Bronchial epithelial cell (primary cell): ENCODE data around the gene CMSS1. TPM values are rescaled to one million over a fixed set of nuclear protein-coding genes. Genes with fewer than 3 reads are reported as not detected.

ENCODE experiments used
- DNase-seq: peaks from one replicate; pipeline ENCODE4 v3.0.0-alpha.2; 2010; ENCODE audit warnings: low read depth
- FAIRE-seq: peaks from 2 replicates; lab custom pipeline; 2011; peaks lifted over from hg19 to GRCh38; lab: Jason Lieb, UNC
- H3K27me3 ChIP-seq: 2 replicates; pipeline ENCODE4 v1.5.1; 2011; ENCODE audit warnings: low read length; ENCODE audit not compliant: control insufficient read depth, insufficient read depth
- H3K36me3 ChIP-seq: 2 replicates; pipeline ENCODE4 v1.5.1; 2011; ENCODE audit warnings: low read length; ENCODE audit not compliant: control insufficient read depth, insufficient read depth
- H3K4me3 ChIP-seq: 2 replicates; pipeline ENCODE4 v1.5.1; 2011; ENCODE audit warnings: mild to moderate bottlenecking, low read depth, low read length, control low read depth
- total RNA-seq: library from RNA; depleted of rRNA; stranded (reverse); fragments of >200 nt; gene quantifications from 2 replicates; pipeline ENCODE4 v1.2.1, GENCODE V29; 2014
- TF ChIP-seq, protein P1 (sequence below): IDR thresholded peaks from 2 replicates; pipeline ENCODE4 v1.5.1; 2011; ENCODE audit warnings: mild to moderate bottlenecking, moderate library complexity, low read length, control low read depth, inconsistent platforms; ENCODE audit not compliant: insufficient read depth, severe bottlenecking

The CMSS1 gene
- total RNA-seq, 1 donor from 2014 or later: 21.3 TPM

DNA sequence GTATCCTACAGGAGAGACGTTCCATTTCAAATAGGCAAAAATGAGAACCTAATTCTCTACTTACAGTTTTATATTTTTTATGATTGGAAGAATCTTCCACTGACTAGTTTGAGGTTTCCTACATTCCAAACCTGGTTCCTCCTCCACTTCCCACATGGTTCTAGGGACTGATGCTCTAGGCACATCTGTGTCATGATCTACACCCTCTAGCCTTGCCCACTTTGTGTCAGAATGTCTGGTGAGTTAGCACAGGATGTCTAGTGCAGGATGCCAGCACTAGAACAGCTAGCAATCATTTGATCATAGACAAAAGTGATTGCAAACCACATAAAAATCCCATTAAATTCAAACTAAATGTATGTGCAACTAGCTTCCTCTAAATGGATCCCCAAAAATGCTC lies 323.3 kb downstream of the CMSS1 start:
- TF ChIP-seq, protein P1, sequence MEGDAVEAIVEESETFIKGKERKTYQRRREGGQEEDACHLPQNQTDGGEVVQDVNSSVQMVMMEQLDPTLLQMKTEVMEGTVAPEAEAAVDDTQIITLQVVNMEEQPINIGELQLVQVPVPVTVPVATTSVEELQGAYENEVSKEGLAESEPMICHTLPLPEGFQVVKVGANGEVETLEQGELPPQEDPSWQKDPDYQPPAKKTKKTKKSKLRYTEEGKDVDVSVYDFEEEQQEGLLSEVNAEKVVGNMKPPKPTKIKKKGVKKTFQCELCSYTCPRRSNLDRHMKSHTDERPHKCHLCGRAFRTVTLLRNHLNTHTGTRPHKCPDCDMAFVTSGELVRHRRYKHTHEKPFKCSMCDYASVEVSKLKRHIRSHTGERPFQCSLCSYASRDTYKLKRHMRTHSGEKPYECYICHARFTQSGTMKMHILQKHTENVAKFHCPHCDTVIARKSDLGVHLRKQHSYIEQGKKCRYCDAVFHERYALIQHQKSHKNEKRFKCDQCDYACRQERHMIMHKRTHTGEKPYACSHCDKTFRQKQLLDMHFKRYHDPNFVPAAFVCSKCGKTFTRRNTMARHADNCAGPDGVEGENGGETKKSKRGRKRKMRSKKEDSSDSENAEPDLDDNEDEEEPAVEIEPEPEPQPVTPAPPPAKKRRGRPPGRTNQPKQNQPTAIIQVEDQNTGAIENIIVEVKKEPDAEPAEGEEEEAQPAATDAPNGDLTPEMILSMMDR: no peak
- FAIRE-seq (no peak), DNase-seq (no peak)
- Histone ChIP-seq H3K36me3 (no peaks in the 10 kb centered on the region), H3K27me3 (no peaks in the 10 kb centered on the region), H3K4me3 (no peak overlapping the region)

DNA sequence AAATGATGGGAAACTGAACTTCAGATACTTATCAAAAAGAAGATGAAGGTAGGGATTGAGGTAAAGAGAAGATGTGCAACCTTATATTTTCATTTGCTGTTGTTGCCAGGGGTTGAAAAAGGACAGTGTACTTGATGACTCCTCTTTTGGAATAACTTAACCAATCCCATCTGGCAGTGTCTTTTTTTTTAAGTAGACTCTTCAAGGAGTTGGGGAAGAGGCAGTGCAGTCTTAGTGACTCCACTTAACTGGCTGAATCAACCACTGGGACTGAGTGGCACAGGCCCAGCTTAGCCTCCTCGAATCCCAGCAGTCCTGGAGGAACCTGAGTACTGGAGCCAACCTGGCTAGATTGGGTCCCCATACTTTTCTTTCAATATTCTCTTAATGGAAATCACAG lies 323.9 kb downstream of the CMSS1 start:
- no peaks in the 10 kb centered on the region for H3K36me3 ChIP-seq
- no peaks in the 10 kb centered on the region for H3K27me3 ChIP-seq
- DNase-seq (no peak), FAIRE-seq (no peak)
- H3K4me3 ChIP-seq: no peak overlapping the region
- TF ChIP-seq, protein P1: no peak

DNA sequence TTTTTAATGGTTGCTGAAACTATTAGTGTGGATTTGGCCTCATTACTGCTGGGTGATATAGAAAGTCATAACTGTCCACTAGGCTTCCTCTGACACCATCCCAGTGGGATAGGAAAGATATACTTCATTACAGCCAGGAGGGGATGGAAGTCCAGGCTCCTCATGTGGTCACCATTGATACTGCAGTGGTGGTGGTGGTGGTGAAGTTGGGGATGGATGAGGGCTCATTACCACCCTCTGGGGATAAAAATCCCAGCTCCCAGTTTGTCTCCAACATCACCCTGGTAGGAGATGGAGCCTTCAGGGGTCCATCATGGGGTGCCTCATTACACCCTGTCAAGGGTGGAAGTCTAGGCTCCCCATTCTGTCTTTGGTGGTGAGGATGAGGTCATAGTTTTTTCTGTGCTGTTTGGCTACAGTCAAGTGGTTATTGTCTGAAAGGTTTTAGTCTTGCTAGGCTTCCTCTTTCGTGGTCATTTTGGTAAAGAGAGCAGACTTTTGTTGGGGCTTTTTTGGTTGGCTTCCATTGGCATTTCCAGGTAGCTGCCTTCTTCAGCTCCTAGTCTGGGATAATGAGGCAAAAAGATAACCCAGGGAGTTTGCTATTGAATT lies 326.7 kb downstream of the CMSS1 start:
- H3K4me3 ChIP-seq: no peak overlapping the region
- FAIRE-seq: no peak
- TF ChIP-seq, protein P1: no peak
- no peaks in the 10 kb centered on the region for H3K27me3 ChIP-seq
- no peaks in the 10 kb centered on the region for H3K36me3 ChIP-seq
- DNase-seq: no peak

DNA sequence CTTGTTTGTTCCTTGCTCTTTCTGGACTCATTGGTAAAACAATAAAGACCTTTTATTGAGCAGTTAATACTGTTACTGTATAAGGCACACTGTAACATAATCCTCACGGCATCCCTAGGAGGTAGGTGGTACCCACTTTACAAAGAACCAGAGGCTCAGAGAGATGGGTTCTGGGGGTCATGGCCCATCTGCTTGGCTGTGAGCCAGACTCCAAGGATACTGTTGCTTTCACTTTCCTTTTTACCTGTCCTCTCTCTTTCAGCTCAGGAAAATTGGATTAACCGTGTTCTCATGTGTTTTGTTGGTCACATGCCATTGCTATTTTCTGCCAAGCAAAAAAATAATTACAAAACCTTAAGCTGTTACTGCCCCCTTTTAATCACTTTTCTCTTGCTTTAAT lies 331.5 kb downstream of the CMSS1 start:
- TF ChIP-seq, protein P1: no peak
- DNase-seq (no peak), FAIRE-seq (no peak)
- Histone ChIP-seq H3K27me3 (no peaks in the 10 kb centered on the region), H3K36me3 (no peaks in the 10 kb centered on the region), H3K4me3 (no peak overlapping the region)

DNA sequence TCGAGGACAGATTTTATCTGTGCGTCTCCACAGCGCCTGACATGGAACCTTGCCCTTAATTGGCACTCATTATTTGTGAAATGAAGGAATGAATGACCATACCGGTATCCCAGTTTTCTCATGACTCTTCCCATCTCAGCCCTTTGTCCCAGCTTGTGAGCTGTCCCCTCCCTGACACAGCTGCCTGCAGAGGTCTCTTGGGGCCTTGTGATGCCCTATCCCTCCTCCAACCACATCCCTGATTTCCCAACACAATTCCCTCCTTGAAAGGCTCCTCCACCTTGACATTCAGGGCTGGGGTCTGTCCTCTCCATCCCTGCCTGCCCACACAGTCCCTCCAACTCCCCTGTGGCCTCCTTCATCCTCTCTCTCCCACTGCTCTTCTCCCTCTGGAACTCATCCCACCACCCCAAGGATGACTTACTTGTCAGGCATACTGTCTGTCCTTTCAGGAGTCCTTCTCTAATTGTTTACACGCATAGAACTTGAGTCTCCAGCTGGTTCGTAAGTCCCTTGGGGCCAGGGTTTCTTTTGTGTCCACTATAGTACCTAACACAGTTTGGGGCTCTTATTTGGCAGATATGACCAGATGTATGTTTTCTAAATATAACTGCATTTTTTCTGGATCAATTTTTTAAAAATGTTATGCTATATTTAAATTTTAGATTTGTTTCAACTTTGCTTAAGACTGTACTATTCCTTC lies 332.2 kb downstream of the CMSS1 start:
- Histone ChIP-seq H3K4me3 (no peak overlapping the region), H3K36me3 (no peaks in the 10 kb centered on the region), H3K27me3 (no peaks in the 10 kb centered on the region)
- FAIRE-seq (no peak), DNase-seq (no peak)
- TF ChIP-seq, protein P1: no peak

DNA sequence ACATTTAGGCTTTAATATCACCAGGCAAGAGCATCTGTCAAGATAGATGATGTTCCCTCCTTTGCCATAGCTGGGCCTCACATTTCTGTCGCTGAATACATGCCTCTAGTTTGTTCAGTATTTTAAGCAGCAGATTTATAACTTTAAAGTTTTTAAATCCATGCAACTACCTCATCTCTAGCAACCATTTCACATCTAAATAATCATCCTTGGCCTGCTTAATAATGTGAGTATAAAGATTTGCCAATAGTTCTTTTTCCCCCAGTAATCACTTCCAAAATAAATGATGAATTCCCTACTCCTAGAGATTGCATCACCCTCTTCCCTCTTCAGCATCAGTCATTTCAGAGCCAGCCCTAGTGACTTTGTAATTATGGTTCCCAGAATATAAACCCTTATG lies 332.8 kb downstream of the CMSS1 start:
- FAIRE-seq (no peak), DNase-seq (no peak)
- TF ChIP-seq, protein P1: no peak
- Histone ChIP-seq H3K36me3 (no peaks in the 10 kb centered on the region), H3K27me3 (no peaks in the 10 kb centered on the region), H3K4me3 (no peak overlapping the region)
